GM21737 (cell line): ENCODE measurements around the gene LHPP.
"Not testable (repeated sequence)": the region's sequence is repeated elsewhere in the genome, so short reads cannot be mapped to it uniquely, and the experiment has no call there.

Source experiments
- ATAC-seq: cut with Tn5 transposase; IDR thresholded peaks from one replicate; pipeline ENCODE4 v1.9.1; 2021; ENCODE audit warnings: mild to moderate bottlenecking, moderate library complexity; ENCODE audit not compliant: unreplicated experiment

LHPP gene

GRCh38 chr10:124568339-124568738 is 106.7 kb downstream of the LHPP start:
- ATAC-seq: no peak

GRCh38 chr10:124568848-124569622 is 107.4 kb downstream of the LHPP start:
- ATAC-seq: no peak

DNA sequence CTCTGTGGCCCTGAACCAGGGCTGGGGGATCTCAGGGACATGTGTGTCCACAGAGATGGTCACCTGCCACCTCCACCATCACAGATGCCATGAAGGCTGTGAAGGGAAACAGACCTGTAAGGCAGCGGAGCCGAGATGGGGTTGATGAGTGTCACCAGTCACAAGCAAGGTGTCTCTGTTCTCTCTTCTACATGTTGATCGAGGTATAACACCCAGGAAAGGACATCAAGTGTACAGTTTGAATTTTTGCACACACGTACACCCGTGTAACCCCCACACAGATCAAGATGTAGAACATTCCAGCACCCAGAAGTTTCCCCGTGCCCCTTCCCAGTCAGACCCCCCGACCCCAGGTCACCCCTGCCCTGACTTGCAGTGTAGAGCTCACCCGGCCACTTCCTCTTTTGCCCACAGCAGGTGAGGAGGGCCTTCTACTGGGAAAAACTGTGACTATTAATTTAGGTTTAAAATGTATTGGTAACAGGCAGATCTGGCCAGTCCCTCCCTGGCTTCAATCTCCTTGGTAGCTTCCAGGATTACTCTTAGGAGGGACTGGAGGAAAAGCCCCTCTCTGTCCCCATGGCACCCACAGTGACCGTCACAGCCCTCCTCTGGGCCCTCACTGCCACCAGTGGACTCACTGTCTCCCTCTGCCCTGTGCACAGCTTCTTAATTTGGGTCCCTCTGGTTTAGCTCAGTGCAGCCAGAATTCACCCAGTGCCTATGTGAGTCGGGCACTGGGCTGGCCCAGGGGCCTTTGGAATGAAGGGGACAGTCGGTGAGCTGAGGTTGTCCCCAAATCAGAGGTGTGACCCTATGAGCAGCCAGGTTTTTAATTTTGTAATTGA is 108.2 kb downstream of the LHPP start:
- no peak for ATAC-seq

- no peak for ATAC-seq
Measured at GRCh38 chr10:124570646-124571045, 109.0 kb downstream of the LHPP start.

- ATAC-seq: no peak
Measured at GRCh38 chr10:124572751-124573150, 111.1 kb downstream of the LHPP start.

DNA sequence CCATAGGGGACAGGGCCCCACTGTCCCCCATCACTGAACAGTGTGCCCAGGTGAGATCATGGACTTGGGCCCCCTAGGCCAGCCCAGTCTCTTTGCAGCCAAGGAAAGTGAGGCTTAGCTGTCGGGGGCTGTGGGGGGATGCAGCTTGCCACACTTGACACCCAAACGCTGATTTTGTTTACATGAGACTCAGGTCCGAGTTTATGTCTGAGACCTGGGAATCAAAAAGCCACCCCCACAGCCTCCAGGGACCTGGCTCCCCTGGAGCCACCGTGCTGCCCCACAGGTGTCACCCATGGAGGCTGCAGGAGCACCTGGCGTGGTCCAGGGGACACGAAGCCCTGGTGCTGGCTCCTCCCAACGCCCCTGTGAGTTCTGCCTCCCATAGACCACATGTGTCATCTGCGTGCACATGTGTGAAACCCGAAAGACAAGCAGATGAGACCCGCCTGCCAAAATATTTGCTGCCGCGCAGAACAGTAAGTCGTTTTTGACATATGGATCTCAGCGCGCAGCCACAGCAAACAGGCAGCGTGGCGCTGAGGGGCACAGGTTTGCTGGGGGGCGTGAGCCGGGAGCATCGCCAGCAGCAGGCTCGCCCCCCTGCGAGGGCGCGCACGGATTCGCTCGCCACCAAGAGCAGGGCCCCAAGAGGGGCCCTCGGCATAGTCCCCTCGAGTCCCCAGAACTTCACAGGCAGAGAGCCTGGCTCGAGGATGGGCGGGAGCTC is 112.3 kb downstream of the LHPP start:
- ATAC-seq: no peak

DNA sequence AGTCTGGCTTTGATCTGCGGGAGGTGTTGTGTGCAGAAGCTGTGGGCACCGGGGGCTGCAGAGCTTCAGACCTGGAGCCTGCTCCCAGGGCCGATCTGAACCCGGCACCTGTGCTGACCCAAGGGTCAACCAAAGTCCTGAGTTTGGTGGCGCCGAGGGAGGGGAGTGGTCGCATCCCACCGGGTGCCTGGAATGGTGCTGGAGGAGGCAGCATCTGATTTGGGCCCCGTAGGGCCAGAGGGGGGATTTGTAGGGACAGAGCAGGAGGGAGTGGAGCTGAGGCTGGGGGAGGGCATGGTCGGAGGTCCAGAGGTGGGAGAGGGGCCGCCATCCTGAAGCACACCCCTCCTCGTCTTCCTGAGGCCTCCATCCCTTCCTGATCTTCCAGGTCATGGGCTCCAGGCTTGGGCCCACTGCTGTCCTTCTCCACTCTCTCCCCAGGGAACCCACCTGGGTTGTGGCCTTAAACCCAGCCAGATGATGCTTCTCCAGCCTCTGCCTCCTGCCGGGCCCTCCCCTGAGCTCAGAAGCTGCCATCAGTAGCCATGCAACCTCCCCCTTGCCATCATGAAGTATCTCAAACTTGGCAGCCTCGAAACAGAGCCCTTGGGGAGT is 112.9 kb downstream of the LHPP start:
- no peak for ATAC-seq

DNA sequence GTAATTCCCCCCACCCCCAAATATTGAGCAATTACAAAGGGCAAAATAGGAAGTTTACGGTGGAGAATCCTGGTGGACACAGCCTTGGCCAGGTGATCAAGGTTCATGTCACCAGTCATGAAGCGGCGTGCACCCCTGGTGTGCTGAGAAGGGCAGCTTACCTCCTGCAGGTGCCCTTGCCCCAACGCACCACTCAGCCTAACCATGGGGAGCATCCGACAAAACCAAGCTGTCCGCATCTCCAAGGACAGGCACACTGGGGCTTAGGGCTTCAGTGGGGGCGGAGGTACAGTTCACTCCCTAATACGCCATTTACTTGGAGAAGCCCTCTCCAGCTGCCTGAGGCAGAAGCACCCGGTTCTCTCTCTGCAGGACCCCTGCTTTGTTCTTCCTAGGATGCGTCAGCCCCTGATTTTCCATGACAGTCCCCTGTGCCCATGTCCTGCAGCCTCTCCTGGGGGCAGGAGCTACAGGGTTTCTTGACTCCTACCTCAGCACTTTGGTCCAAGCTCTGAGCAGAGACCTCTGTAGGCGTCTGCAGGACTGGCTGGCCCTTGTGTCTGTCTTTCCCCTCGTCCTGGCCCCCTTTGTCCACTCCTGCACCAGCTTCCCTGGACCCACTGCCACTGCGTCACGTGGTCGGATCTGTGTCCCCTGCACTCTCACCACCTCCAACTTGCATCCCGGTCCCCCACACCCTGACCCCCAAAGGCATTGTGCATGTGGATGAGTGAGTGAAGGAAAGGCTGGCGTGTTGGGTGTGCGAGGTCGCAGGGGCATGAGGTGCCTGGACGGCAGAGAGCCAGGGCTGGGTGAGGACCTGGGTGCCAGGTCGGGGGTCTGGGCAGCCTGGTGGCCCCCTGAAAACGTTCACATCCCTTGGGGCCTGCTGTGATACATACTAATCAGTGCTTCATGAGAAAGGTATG is 113.7 kb downstream of the LHPP start:
- no peak for ATAC-seq

GRCh38 chr10:124576526-124577420 is 115.2 kb downstream of the LHPP start:
- no peak for ATAC-seq

GRCh38 chr10:124577651-124578050 is 116.0 kb downstream of the LHPP start:
- ATAC-seq: no peak

GRCh38 chr10:124578231-124579010 is 116.8 kb downstream of the LHPP start:
- ATAC-seq: no peak

- no peak for ATAC-seq
Measured at GRCh38 chr10:124579011-124579399, 117.4 kb downstream of the LHPP start.

GRCh38 chr10:124586142-124586541 is 124.5 kb downstream of the LHPP start:
- no peak for ATAC-seq

DNA sequence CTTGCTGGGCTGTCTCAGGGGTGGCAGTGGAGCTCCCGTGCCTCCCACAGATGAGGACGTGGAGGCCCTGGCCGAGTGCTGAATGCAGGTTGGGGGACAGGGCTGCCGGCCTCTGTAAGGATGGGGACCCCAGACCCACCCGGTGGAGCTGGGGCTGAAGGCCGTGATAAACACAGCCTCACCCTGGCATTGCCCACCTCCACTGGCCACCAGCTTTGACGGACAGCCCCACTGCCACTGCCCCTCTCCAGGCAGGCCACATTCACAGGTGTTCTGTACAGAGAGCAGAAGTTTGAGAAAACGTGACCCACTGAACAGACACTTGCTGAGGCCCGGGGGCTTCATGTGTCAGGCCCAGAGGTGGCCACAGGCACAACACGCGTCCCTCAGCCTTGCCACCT is 126.2 kb downstream of the LHPP start:
- ATAC-seq: no peak

DNA sequence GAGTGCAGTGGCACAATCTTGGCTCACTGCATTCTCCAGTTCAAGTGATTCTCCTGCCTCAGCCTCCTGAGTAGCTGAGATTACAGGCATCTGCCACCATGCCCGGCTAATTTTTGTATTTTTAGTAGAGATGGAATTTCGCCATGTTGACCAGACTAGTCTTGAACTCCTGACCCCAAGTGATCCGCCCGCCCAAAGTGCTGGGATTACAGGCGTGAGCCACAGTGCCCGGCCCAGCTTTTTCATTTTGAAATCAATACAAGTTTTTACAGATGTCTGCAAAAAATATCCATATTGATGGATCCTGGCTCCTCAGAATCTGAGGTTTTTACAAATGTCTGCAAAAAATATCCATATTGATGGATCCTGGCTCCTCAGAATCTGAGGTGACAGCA is 126.7 kb downstream of the LHPP start:
- not testable (repeated sequence) for ATAC-seq

DNA sequence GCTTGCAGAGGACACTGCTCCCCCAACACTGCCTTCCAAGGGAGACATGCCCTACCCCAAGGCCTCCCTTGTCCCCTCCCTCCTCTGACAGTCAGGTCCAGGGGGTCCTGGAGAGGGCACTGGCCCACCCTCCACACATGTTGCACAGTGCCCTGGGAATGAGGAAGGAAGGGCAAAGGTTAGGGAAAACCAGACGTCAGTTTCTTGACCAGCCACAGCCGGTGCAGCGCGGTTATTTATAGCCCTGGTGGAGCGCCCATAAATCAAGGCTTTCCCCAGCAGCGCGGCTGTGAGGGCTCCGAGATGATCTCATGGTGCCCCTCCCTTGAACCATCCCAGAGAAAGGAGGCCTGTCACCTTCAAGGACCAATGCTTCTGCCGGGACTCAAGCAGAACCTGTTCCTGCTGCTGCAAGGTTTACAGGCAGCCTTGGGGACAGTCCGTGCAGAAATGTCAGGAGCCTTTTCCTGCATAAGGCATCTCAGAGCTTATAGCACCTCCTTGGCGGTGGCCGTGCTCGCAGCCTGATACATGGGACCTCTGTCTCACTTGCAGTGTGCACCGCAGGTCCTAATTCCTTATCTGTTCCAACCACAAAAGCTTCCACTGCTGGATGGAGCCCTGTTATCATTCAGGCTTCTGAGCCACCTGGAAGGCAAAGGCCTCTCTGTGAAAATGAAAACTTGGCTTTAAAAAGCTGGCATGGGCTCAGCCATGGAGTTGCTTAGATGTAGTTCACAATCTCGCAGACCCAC is 127.3 kb downstream of the LHPP start:
- ATAC-seq: no peak

DNA sequence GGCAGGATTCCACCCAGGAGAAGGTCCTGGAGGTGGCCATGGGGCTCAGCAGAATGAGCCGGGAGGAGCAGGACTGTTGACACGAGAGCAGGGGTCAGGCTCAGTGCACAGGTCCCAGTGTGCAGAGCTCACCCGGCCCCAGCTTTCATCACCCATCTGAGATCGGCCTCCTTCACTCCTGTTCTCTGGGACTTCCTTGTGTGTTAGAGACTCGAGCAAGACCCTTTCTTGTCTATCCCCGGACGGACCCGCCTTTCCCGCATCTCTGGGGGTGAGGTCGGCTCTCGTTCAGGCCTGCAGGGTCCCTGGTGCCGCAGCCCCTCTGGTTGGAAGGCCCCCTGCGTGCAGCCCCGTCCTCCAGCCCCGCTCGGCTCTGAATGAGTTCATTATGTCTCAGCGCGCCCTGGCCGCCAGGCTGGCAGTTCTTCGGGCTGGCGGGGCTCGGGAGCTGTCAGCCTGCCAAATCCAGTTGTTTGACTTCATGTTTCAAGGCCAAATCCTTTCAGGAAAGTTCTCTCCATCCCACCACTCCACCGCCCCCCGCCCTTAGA is 127.9 kb downstream of the LHPP start:
- no peak for ATAC-seq
